Erythroblast (primary cell): ENCODE data around the gene SPAG9.

Source experiments
- GATA1 ChIP-seq: IDR thresholded peaks from 2 replicates; pipeline ENCODE4 v1.6.1; 2011; ENCODE audit warnings: low read depth, mild to moderate bottlenecking, control low read depth, low read length, moderate library complexity
- POLR2A ChIP-seq: IDR thresholded peaks from 2 replicates; pipeline ENCODE4 v1.6.1; 2011; ENCODE audit warnings: mild to moderate bottlenecking, low read length

GRCh38 chr17:50927287-50927686 lies 193.4 kb downstream of the SPAG9 start:
- TF ChIP-seq POLR2A: no peak
- no peak for TF ChIP-seq GATA1
